ENCODE data around the gene CFAP54.

DNA sequence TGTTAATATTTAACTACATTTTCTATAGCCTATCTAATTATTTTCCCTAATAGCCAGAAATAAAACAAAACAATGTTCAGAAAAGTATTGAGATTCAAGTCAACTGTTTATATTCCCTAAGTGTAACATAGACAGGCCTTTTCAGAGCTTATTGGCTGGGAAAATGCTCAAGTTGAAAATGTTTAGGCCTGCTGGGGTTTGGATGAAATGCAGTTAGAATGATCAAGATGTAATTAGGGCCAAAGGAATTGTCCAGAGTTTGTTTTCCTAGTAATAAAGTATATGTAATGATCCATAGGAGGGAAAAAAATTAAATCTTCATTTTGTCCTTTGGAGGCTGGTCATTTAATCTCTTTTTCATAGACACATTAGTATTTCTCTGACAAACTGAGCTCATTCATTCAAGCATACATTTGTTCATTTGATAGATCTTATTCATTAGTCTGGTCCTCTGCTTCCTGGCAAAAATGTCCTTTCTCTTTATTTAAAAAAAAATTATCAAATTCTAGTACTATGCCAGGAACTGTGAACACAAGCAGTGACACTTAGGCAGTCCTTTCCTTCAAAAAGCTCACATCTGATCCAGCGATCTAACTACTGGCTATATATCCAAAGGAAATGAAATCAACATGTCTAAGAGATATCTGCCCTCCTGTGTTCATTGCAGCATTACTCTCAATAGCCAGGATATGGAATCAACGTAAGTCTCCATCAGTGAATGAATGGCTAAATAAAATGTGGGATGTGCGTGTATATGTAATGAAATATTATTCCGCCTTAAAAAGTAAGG lies 377.6 kb downstream of the CFAP54 start:
- TF ChIP-seq, protein P1, sequence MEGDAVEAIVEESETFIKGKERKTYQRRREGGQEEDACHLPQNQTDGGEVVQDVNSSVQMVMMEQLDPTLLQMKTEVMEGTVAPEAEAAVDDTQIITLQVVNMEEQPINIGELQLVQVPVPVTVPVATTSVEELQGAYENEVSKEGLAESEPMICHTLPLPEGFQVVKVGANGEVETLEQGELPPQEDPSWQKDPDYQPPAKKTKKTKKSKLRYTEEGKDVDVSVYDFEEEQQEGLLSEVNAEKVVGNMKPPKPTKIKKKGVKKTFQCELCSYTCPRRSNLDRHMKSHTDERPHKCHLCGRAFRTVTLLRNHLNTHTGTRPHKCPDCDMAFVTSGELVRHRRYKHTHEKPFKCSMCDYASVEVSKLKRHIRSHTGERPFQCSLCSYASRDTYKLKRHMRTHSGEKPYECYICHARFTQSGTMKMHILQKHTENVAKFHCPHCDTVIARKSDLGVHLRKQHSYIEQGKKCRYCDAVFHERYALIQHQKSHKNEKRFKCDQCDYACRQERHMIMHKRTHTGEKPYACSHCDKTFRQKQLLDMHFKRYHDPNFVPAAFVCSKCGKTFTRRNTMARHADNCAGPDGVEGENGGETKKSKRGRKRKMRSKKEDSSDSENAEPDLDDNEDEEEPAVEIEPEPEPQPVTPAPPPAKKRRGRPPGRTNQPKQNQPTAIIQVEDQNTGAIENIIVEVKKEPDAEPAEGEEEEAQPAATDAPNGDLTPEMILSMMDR (IDR thresholded peaks at IDR 0.05), result no peak
- TF ChIP-seq POLR2AphosphoS5 (IDR thresholded peaks at IDR 0.05) (no peak), EP300 (IDR thresholded peaks at IDR 0.05) (no peak)

Data from upper lobe of left lung (tissue), 4 donors.